Lower leg skin (tissue), 4 donors: ENCODE measurements around the gene CRISPLD2. TPM values are rescaled to one million over a fixed set of nuclear protein-coding genes. Genes with fewer than 3 reads are reported as not detected.

Source experiments
- DNase-seq, 2 donors: peaks; one replicate each; pipeline ENCODE4 v3.0.0-alpha.2; 2019; ENCODE audit warnings: low spot score in 2 of 2
- H3K4me3 ChIP-seq: fragments of 200-600 bp; sonication (generic); 2 replicates; pipeline ENCODE4 v1.5.1; 2017; ENCODE audit warnings: mild to moderate bottlenecking, low read depth; ENCODE audit not compliant: poor library complexity, severe bottlenecking
- CTCF ChIP-seq, 3 donors: fragments of 450-650 bp; IDR thresholded peaks; one replicate each; pipeline ENCODE4 v1.5.1; 2016; ENCODE audit warnings: antibody characterized with exemption in 3 of 3, mild to moderate bottlenecking in 3 of 3, moderate library complexity in 2 of 3
- POLR2A ChIP-seq, 2 donors: fragments of 450-650 bp; IDR thresholded peaks; one replicate each; pipeline ENCODE4 v1.6.1; 2016 to 2017; ENCODE audit warnings: antibody characterized with exemption in 2 of 2, mild to moderate bottlenecking in 1 of 2, moderate library complexity in 1 of 2
- WGBS, 2 donors: methylation state at CpG; one replicate each; pipeline ENCODE4 v1.1.5; 2018; 5-methylcytosine and 5-hydroxymethylcytosine counted together
- intact Hi-C: fragments of 100-400 bp; cut with DNase I; formaldehyde crosslinking; loops from one replicate; pipeline ENCODE4 v1.15.0; 2023; ENCODE audit warnings: low total_unique reads
- total RNA-seq, 4 donors: library from RNA; depleted of rRNA; stranded (reverse); fragments of >200 nt; gene quantifications; one replicate each; pipeline ENCODE4 v1.1.0, GENCODE V29; 2016

Gene CRISPLD2
- total RNA-seq, 4 donors from 2014 or later: 48.0 to 105 (median 69.5) TPM

GRCh38 chr16:84888450-84888849 lies 68.7 kb downstream of the CRISPLD2 start:
- intact Hi-C loops: no loop called here

DNA sequence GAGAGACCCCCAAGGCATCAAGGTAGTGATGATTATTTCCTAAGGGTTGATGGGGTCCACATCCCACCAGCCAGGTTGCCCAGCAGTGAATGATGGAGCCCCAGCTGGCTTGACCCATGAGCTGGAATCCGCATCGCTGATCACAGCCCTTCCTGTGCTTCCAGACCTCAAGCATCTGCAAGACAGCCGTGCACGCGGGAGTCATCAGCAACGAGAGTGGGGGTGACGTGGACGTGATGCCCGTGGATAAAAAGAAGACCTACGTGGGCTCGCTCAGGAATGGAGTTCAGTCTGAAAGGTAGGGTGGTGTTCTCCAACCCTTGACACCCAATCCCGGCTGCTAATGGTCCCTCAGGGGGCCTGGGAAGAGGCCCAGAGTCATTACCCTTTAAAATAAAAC lies 69.3 kb downstream of the CRISPLD2 start:
- no peak for DNase-seq
- WGBS, 2 donors: 66 to 69% methylated on average over 12 of the region's 12 CpGs
- no peak for TF ChIP-seq POLR2A (IDR thresholded peaks at IDR 0.05)
- intact Hi-C loops: no loop called here
- H3K4me3 ChIP-seq: no peak overlapping the region

More at GRCh38 chr16:84888450-84888849, 68.7 kb downstream of the CRISPLD2 start:
- no peak for DNase-seq
- TF ChIP-seq POLR2A (IDR thresholded peaks at IDR 0.05) (no peak), CTCF (IDR thresholded peaks at IDR 0.05) (no peak)
- no peak overlapping the region for H3K4me3 ChIP-seq
- 90% methylated on average over 7 of the region's 7 CpGs for WGBS, 2 donors

- TF ChIP-seq POLR2A (IDR thresholded peaks at IDR 0.05): no peak
- no peak for TF ChIP-seq CTCF (IDR thresholded peaks at IDR 0.05)
- 85 to 92% methylated on average over 9 of the region's 9 CpGs for WGBS, 2 donors
These were observed 70.6 kb downstream of the CRISPLD2 start for GRCh38 chr16:84890427-84890826.

GRCh38 chr16:84891149-84891795 lies 71.5 kb downstream of the CRISPLD2 start:
- DNase-seq: no peak
- no peak for TF ChIP-seq CTCF (IDR thresholded peaks at IDR 0.05)
- intact Hi-C loops: no loop called here
- 66 to 74% methylated on average over 17 of the region's 17 CpGs for WGBS, 2 donors
- no peak overlapping the region for H3K4me3 ChIP-seq

More at GRCh38 chr16:84890427-84890826, 70.6 kb downstream of the CRISPLD2 start:
- DNase-seq: no peak
- H3K4me3 ChIP-seq: no peak overlapping the region
- intact Hi-C loops: no loop called here

- DNase-seq: no peak
- intact Hi-C loops: no loop called here
- TF ChIP-seq POLR2A (IDR thresholded peaks at IDR 0.05) (no peak), CTCF (IDR thresholded peaks at IDR 0.05) (no peak)
- H3K4me3 ChIP-seq: no peak overlapping the region
- WGBS, 2 donors: 43 to 54% methylated on average over 10 of the region's 10 CpGs
These were observed 72.3 kb downstream of the CRISPLD2 start for GRCh38 chr16:84892097-84892496.

DNA sequence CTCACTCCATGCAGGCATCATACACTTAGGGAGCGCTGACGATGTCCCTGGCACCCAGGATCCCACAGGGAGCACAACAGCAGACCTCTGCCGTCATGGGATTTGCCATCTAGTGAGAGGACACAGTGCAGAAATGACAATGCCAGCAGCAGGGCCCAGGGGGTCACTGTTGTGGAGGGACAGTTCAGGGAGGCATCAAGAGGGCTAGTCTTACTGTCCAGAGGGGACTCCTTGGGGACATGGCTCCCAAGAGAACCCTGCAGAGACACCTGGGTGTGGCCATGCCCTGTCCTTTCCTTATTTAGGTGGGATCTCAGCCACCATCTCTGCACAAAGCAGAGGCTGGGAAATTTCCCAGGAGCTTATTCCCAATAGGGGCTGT lies 73.7 kb downstream of the CRISPLD2 start:
- 98 to 100% methylated on average over 3 of the region's 3 CpGs for WGBS, 2 donors
- no peak for TF ChIP-seq POLR2A (IDR thresholded peaks at IDR 0.05)
- TF ChIP-seq CTCF (IDR thresholded peaks at IDR 0.05): no peak
- DNase-seq: no peak
- no peak overlapping the region for H3K4me3 ChIP-seq
- intact Hi-C loops: no loop called here
